Measurements from ENCODE around the gene RNF146. TPM values are rescaled to one million over a fixed set of nuclear protein-coding genes. Genes with fewer than 3 reads are reported as not detected.

The RNF146 gene
- total and polyA plus RNA-seq, 8 donors: 8.7 to 28.6 (median 15.4) TPM

GRCh38 chr6:127277878-127278843, 11.5 kb downstream of the RNF146 start:
- TF ChIP-seq, protein P1, sequence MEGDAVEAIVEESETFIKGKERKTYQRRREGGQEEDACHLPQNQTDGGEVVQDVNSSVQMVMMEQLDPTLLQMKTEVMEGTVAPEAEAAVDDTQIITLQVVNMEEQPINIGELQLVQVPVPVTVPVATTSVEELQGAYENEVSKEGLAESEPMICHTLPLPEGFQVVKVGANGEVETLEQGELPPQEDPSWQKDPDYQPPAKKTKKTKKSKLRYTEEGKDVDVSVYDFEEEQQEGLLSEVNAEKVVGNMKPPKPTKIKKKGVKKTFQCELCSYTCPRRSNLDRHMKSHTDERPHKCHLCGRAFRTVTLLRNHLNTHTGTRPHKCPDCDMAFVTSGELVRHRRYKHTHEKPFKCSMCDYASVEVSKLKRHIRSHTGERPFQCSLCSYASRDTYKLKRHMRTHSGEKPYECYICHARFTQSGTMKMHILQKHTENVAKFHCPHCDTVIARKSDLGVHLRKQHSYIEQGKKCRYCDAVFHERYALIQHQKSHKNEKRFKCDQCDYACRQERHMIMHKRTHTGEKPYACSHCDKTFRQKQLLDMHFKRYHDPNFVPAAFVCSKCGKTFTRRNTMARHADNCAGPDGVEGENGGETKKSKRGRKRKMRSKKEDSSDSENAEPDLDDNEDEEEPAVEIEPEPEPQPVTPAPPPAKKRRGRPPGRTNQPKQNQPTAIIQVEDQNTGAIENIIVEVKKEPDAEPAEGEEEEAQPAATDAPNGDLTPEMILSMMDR (IDR thresholded peaks at IDR 0.05): no peak
- FAIRE-seq (no peak), DNase-seq (no peak), ATAC-seq (no peak)
- Histone ChIP-seq H3K36me3 (peaks cover 0 to 13% (median 0%) of the 10 kb centered on the region in 3 donors), H3K4me3 (no peak overlapping the region), H3K9me3 (no peaks in the 10 kb centered on the region), H3K27ac (no peak overlapping the region), H3K27me3 (no peaks in the 10 kb centered on the region), H3K4me1 (peaks cover 0 to 9% (median 4%) of the 10 kb centered on the region in 3 donors)
- 85 to 90% methylated on average over 3 of the region's 3 CpGs for WGBS, 2 donors
- intact Hi-C loops (cut with DNase I): no loop called here

DNA sequence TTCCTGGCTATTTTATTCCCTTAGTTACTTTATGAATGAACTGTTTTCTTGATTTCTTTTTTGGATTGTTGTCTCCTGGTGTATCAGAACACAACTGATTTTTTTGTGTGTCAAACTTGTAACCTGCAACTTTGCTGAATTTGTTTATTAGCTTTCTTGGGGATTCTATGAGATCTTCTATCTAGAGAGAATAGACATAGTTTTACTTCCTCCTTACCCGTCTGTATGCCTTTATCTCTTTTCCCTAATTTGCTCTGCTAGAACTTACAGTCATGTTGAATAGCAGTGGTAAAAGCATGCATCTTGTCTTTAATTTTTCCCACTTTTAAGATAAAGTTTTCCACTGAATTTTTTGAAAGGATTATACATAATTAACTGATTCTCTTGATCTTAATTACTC, 13.2 kb downstream of the RNF146 start:
- 51 to 60% methylated on average over 1 of the region's 1 CpG for WGBS, 2 donors
- TF ChIP-seq, protein P1 (IDR thresholded peaks at IDR 0.05): no peak
- peaks cover 0 to 13% (median 0%) of the 10 kb centered on the region in 3 donors for H3K36me3 ChIP-seq
- intact Hi-C loops (cut with DNase I): no loop called here
- no peaks in the 10 kb centered on the region for H3K27me3 ChIP-seq
- H3K4me3 ChIP-seq: no peak overlapping the region
- H3K4me1 ChIP-seq: peaks cover 0 to 8% (median 4%) of the 10 kb centered on the region in 3 donors
- no peak for DNase-seq
- no peak overlapping the region for H3K27ac ChIP-seq
- FAIRE-seq: no peak
- H3K9me3 ChIP-seq: no peaks in the 10 kb centered on the region
- no peak for ATAC-seq

DNA sequence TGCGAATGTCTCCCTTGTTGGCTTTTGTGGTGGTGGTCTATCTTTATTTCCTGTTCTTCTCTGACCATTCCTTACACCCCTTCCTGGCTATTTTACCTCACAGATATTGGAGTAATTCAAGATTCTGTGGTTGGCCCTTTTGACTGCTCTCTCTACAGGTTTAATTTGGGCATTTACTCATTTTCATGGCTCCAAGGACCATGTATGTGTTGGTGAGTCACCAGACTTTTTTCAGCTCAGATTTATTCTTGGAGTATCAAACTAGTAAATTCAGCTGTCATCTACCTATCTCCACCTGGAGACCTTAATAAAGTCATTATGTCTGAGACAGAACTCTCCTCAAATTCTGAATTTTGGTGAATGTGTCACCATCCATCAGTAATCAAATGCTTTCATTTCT, 15.5 kb downstream of the RNF146 start:
- TF ChIP-seq, protein P1 (IDR thresholded peaks at IDR 0.05): no peak
- no peak overlapping the region for H3K4me3 ChIP-seq
- 95 to 100% methylated on average over 1 of the region's 1 CpG for WGBS, 2 donors
- H3K36me3 ChIP-seq: peaks cover 0 to 26% (median 8%) of the 10 kb centered on the region in 3 donors
- H3K27ac ChIP-seq: no peak overlapping the region
- no peak for ATAC-seq
- intact Hi-C loops (cut with DNase I): no loop called here
- H3K9me3 ChIP-seq: no peaks in the 10 kb centered on the region
- no peak for DNase-seq
- FAIRE-seq: no peak
- H3K27me3 ChIP-seq: no peaks in the 10 kb centered on the region
- peaks cover 0 to 6% (median 4%) of the 10 kb centered on the region in 3 donors for H3K4me1 ChIP-seq

GRCh38 chr6:127288705-127289104, 22.0 kb downstream of the RNF146 start:
- no peak overlapping the region for H3K4me3 ChIP-seq
- no peak for DNase-seq
- FAIRE-seq: no peak
- no peak for ATAC-seq
- peaks cover 0 to 17% (median 0%) of the 10 kb centered on the region in 3 donors for H3K4me1 ChIP-seq
- no peaks in the 10 kb centered on the region for H3K27me3 ChIP-seq
- no peak overlapping the region for H3K27ac ChIP-seq
- TF ChIP-seq, protein P1 (IDR thresholded peaks at IDR 0.05): no peak
- intact Hi-C loops (cut with DNase I): no loop called here
- H3K9me3 ChIP-seq: no peaks in the 10 kb centered on the region
- peaks cover 0 to 18% (median 8%) of the 10 kb centered on the region in 3 donors for H3K36me3 ChIP-seq

- Histone ChIP-seq H3K27me3 (no peaks in the 10 kb centered on the region), H3K4me1 (peaks cover 0 to 17% (median 0%) of the 10 kb centered on the region in 3 donors), H3K4me3 (no peak overlapping the region), H3K27ac (no peak overlapping the region), H3K36me3 (peaks cover 0 to 18% (median 8%) of the 10 kb centered on the region in 3 donors), H3K9me3 (no peaks in the 10 kb centered on the region)
- FAIRE-seq: no peak
- intact Hi-C loops (cut with DNase I): no loop called here
- 78% methylated on average over 5 of the region's 5 CpGs for WGBS, 2 donors
- TF ChIP-seq, protein P1 (IDR thresholded peaks at IDR 0.05): no peak
- ATAC-seq: no peak
- DNase-seq: no peak
Measured at GRCh38 chr6:127289934-127290333, 23.3 kb downstream of the RNF146 start.
